WI38 (cell line): Measurements from ENCODE around the gene CARD11.

ENCODE experiments used
- H3K4me3 ChIP-seq: 2 replicates; pipeline ENCODE4 v1.5.1; 2011; ENCODE audit warnings: low read depth, mild to moderate bottlenecking, control low read depth, low read length
- TF ChIP-seq, protein P1 (sequence below): IDR thresholded peaks from 2 replicates; pipeline ENCODE4 v1.5.1; 2012; ENCODE audit warnings: low read depth, mild to moderate bottlenecking, control low read depth, low read length

Gene CARD11

DNA sequence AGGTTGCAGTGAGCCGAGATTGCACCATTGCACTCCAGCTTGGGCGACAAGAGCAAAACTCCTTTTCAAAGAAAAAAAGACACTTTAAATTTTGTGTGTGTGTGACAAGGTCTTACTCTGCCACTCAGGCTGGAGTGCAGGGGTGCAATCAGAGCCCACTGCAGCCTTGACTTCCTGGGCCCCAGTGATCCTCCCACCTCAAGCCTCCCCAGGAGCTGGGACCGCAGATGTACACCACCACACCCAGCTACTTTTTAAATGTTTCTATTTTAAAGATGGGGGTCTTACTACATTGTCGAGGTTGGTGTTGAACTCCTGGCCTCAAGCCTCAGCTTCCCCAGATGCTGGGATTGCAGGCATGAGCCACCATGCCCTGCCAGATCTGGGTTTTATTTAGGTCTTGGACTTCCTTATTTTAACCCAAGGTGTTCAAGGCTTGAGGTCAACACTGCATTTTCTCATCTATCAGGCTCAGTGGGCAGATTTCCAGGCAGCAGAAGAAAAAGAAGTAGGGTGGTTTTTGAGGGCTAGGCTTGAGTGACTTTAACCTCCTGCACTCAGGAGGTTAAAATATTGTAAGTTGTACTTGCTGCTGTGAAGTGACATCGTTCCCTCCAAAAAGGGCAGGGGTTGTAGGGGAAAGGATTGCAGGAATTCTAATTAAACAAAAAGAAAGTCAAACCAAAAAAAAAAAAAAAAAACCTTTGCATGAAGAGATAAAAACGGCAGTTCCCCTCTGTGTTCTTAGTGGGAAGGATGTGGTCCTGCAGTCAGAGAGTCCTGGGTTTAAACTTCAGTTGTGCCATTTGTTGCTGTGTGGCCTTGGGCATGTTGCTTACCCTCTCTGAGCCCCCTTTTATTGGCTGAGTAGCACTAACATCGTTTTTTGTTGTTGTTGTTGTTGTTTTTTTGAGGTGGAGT, 71.5 kb downstream of the CARD11 start:
- TF ChIP-seq, protein P1, sequence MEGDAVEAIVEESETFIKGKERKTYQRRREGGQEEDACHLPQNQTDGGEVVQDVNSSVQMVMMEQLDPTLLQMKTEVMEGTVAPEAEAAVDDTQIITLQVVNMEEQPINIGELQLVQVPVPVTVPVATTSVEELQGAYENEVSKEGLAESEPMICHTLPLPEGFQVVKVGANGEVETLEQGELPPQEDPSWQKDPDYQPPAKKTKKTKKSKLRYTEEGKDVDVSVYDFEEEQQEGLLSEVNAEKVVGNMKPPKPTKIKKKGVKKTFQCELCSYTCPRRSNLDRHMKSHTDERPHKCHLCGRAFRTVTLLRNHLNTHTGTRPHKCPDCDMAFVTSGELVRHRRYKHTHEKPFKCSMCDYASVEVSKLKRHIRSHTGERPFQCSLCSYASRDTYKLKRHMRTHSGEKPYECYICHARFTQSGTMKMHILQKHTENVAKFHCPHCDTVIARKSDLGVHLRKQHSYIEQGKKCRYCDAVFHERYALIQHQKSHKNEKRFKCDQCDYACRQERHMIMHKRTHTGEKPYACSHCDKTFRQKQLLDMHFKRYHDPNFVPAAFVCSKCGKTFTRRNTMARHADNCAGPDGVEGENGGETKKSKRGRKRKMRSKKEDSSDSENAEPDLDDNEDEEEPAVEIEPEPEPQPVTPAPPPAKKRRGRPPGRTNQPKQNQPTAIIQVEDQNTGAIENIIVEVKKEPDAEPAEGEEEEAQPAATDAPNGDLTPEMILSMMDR = no peak
- H3K4me3 ChIP-seq = no peak overlapping the region

- TF ChIP-seq, protein P1 = no peak
- no peak overlapping the region for H3K4me3 ChIP-seq
Measured at GRCh38 chr7:2970861-2971260, 72.8 kb downstream of the CARD11 start.

DNA sequence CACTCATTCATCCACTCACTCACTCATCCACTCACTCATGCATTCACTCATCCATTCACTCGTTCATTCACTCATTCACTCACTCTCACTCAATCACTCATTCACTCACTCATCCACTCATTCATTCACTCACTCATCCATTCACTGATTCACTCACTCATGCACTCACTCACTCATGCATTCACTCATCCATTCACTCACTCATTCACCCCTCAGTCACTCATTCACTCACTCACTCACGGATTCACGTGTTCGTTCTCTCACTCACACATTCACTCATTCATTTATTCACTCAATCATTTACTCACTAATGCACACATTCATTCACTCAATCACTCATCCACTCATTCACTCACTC, 73.4 kb downstream of the CARD11 start:
- TF ChIP-seq, protein P1 = no peak
- H3K4me3 ChIP-seq = no peak overlapping the region

- TF ChIP-seq, protein P1 = no peak
Measured at GRCh38 chr7:2969398-2970306, 74.0 kb downstream of the CARD11 start.

GRCh38 chr7:2968616-2969397, 74.9 kb downstream of the CARD11 start:
- TF ChIP-seq, protein P1 = no peak
- H3K4me3 ChIP-seq = no peak overlapping the region

More at GRCh38 chr7:2969398-2970306, 74.0 kb downstream of the CARD11 start:
- H3K4me3 ChIP-seq = no peak overlapping the region

DNA sequence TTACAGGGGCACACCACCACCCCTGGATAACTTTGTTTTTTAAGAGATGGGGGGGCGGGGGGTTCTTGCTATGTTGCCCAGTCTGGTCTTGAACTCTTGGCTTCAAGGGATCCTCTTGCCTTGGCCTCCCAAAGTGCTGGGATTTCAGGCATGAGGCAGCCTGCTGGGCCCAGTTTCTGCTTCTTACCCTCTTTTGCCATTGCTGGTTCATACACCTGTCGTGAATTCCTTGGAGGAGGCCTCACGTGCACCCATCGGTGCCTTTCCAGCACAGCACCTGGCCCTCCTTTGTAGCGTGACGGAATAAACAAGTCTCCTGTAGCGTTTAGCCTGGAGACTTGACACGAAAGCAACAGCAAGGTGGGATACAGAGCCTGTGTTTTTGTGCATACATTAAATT, 75.5 kb downstream of the CARD11 start:
- TF ChIP-seq, protein P1 = no peak
- no peak overlapping the region for H3K4me3 ChIP-seq
